ENCODE results near the gene MYPOP.
A peak's percentile ranks its signal among the peaks of the same experiment; 100 is the strongest.

MYPOP gene

GRCh38 chr19:45901912-45902650 lies at the start of gene MYPOP:
TSS of gene MYPOP (minus strand) at chr19:45902613. CDS start at chr19:45901773, 840 bp downstream.
- no peak for DNase-seq

GRCh38 chr19:45947926-45948325 lies 45.5 kb upstream of the MYPOP start:
- DNase-seq, result no peak

- no peak for DNase-seq
Observed at GRCh38 chr19:45940515-45940805, 38.0 kb upstream of the MYPOP start.

- DNase-seq, result no peak
Observed at GRCh38 chr19:45939792-45940514, 37.5 kb upstream of the MYPOP start.

- no peak for DNase-seq
Observed at GRCh38 chr19:45938733-45939319, 36.4 kb upstream of the MYPOP start.

GRCh38 chr19:45935267-45935666 lies 32.9 kb upstream of the MYPOP start:
- DNase-seq, result no peak

- no peak for DNase-seq
Observed at GRCh38 chr19:45934551-45935230, 32.3 kb upstream of the MYPOP start.

- DNase-seq, result no peak
Observed at GRCh38 chr19:45933759-45934158, 31.3 kb upstream of the MYPOP start.

- no peak for DNase-seq
Observed at GRCh38 chr19:45931055-45931454, 28.6 kb upstream of the MYPOP start.

- DNase-seq, result no peak
Observed at GRCh38 chr19:45929247-45929646, 26.8 kb upstream of the MYPOP start.

GRCh38 chr19:45927565-45928261 lies 25.3 kb upstream of the MYPOP start:
- DNase-seq, result peak; percentile 80

GRCh38 chr19:45924891-45925447 lies 22.6 kb upstream of the MYPOP start:
- DNase-seq, result no peak

GRCh38 chr19:45922281-45922680 lies 19.9 kb upstream of the MYPOP start:
- no peak for DNase-seq

- no peak for DNase-seq
Observed at GRCh38 chr19:45920458-45920857, 18.0 kb upstream of the MYPOP start.

- DNase-seq, result no peak
Observed at GRCh38 chr19:45919678-45920077, 17.3 kb upstream of the MYPOP start.

GRCh38 chr19:45918721-45919120 lies 16.3 kb upstream of the MYPOP start:
- no peak for DNase-seq

- no peak for DNase-seq
Observed at GRCh38 chr19:45917421-45918091, 15.1 kb upstream of the MYPOP start.

- DNase-seq, result no peak
Observed at GRCh38 chr19:45913874-45914830, 11.7 kb upstream of the MYPOP start, which contains the start of gene NANOS2. TSS of gene NANOS2 (minus strand) at chr19:45914778. CDS start at chr19:45914693, 85 bp downstream.

- no peak for DNase-seq
Observed at GRCh38 chr19:45911291-45911690, 8.9 kb upstream of the MYPOP start.

- DNase-seq, result no peak
Observed at GRCh38 chr19:45908956-45909355, 6.5 kb upstream of the MYPOP start.

GRCh38 chr19:45906221-45906620 lies 3.8 kb upstream of the MYPOP start:
- DNase-seq, result no peak
